ENCODE measurements around the gene CLK3.
A peak's percentile ranks its signal among the peaks of the same experiment; 100 is the strongest.

CLK3 gene

GRCh38 chr15:74635228-74635627, 19.6 kb downstream of the CLK3 start:
- H3K27ac ChIP-seq (ENCODE audit: low read depth, low read length), result no peak overlapping the region
- H3K4me1 ChIP-seq (ENCODE audit: control insufficient read depth in 1 of 2, insufficient read depth in 2 of 2, low read length in 2 of 2), result peaks cover 0 to 7% of the 10 kb centered on the region in 2 donors
- peaks cover 44 to 87% of the 10 kb centered on the region in 2 donors for H3K36me3 ChIP-seq (ENCODE audit: control insufficient read depth in 1 of 2, insufficient read depth in 2 of 2, low read length in 2 of 2)
- no peaks in the 10 kb centered on the region for H3K27me3 ChIP-seq (ENCODE audit: control insufficient read depth in 1 of 2, insufficient read depth in 2 of 2, low read length in 2 of 2)
- no peak overlapping the region for H3K9ac ChIP-seq (ENCODE audit: low read depth in 1 of 2, low read length in 2 of 2)
- H3K9me3 ChIP-seq (ENCODE audit: control insufficient read depth in 1 of 2, low read length in 2 of 2), result no peaks in the 10 kb centered on the region
- H3K4me3 ChIP-seq (ENCODE audit: low read depth in 1 of 2, low read length in 2 of 2), result no peak overlapping the region

- Histone ChIP-seq H3K27me3 (ENCODE audit: control insufficient read depth in 1 of 2, insufficient read depth in 2 of 2, low read length in 2 of 2) (no peaks in the 10 kb centered on the region), H3K4me1 (ENCODE audit: control insufficient read depth in 1 of 2, insufficient read depth in 2 of 2, low read length in 2 of 2) (peaks cover 11 to 17% of the 10 kb centered on the region in 2 donors), H3K9me3 (ENCODE audit: control insufficient read depth in 1 of 2, low read length in 2 of 2) (no peaks in the 10 kb centered on the region), H3K4me3 (ENCODE audit: low read depth in 1 of 2, low read length in 2 of 2) (no peak overlapping the region), H3K27ac (ENCODE audit: low read depth, low read length) (no peak overlapping the region), H3K9ac (ENCODE audit: low read depth in 1 of 2, low read length in 2 of 2) (no peak overlapping the region), H3K36me3 (ENCODE audit: control insufficient read depth in 1 of 2, insufficient read depth in 2 of 2, low read length in 2 of 2) (peaks cover 36 to 73% of the 10 kb centered on the region in 2 donors)
These were observed 21.3 kb downstream of the CLK3 start for GRCh38 chr15:74636984-74637383.

- H3K4me3 ChIP-seq (ENCODE audit: low read depth in 1 of 2, low read length in 2 of 2), result no peak overlapping the region
- no peaks in the 10 kb centered on the region for H3K27me3 ChIP-seq (ENCODE audit: control insufficient read depth in 1 of 2, insufficient read depth in 2 of 2, low read length in 2 of 2)
- H3K4me1 ChIP-seq (ENCODE audit: control insufficient read depth in 1 of 2, insufficient read depth in 2 of 2, low read length in 2 of 2), result peaks cover 31 to 42% of the 10 kb centered on the region in 2 donors
- no peak overlapping the region for H3K9ac ChIP-seq (ENCODE audit: low read depth in 1 of 2, low read length in 2 of 2)
- H3K9me3 ChIP-seq (ENCODE audit: control insufficient read depth in 1 of 2, low read length in 2 of 2), result no peaks in the 10 kb centered on the region
- no peak overlapping the region for H3K27ac ChIP-seq (ENCODE audit: low read depth, low read length)
- H3K36me3 ChIP-seq (ENCODE audit: control insufficient read depth in 1 of 2, insufficient read depth in 2 of 2, low read length in 2 of 2), result peaks cover 5 to 37% of the 10 kb centered on the region in 2 donors
These were observed 25.5 kb downstream of the CLK3 start for GRCh38 chr15:74641151-74641550.

GRCh38 chr15:74642348-74642733, 26.7 kb downstream of the CLK3 start:
- H3K9ac ChIP-seq (ENCODE audit: low read depth in 1 of 2, low read length in 2 of 2), result peak overlapping the region; percentile 3 to 28
- peaks cover 5 to 25% of the 10 kb centered on the region in 2 donors for H3K36me3 ChIP-seq (ENCODE audit: control insufficient read depth in 1 of 2, insufficient read depth in 2 of 2, low read length in 2 of 2)
- peak overlapping the region; percentile 7 to 45 for H3K4me3 ChIP-seq (ENCODE audit: low read depth in 1 of 2, low read length in 2 of 2)
- no peaks in the 10 kb centered on the region for H3K9me3 ChIP-seq (ENCODE audit: control insufficient read depth in 1 of 2, low read length in 2 of 2)
- H3K4me1 ChIP-seq (ENCODE audit: control insufficient read depth in 1 of 2, insufficient read depth in 2 of 2, low read length in 2 of 2), result peaks cover 31 to 45% of the 10 kb centered on the region in 2 donors
- peak overlapping the region; percentile 58 for H3K27ac ChIP-seq (ENCODE audit: low read depth, low read length)
- H3K27me3 ChIP-seq (ENCODE audit: control insufficient read depth in 1 of 2, insufficient read depth in 2 of 2, low read length in 2 of 2), result no peaks in the 10 kb centered on the region

- Histone ChIP-seq H3K4me3 (ENCODE audit: low read depth in 1 of 2, low read length in 2 of 2) (peak overlapping the region; percentile 29 to 45), H3K4me1 (ENCODE audit: control insufficient read depth in 1 of 2, insufficient read depth in 2 of 2, low read length in 2 of 2) (peaks cover 31 to 45% of the 10 kb centered on the region in 2 donors), H3K36me3 (ENCODE audit: control insufficient read depth in 1 of 2, insufficient read depth in 2 of 2, low read length in 2 of 2) (peaks cover 5 to 24% of the 10 kb centered on the region in 2 donors), H3K9me3 (ENCODE audit: control insufficient read depth in 1 of 2, low read length in 2 of 2) (no peaks in the 10 kb centered on the region), H3K9ac (ENCODE audit: low read depth in 1 of 2, low read length in 2 of 2) (peak overlapping the region; percentile 3 to 28), H3K27me3 (ENCODE audit: control insufficient read depth in 1 of 2, insufficient read depth in 2 of 2, low read length in 2 of 2) (no peaks in the 10 kb centered on the region), H3K27ac (ENCODE audit: low read depth, low read length) (peak overlapping the region; percentile 58)
These were observed 27.4 kb downstream of the CLK3 start for GRCh38 chr15:74642734-74643664.

GRCh38 chr15:74643665-74644204, 28.1 kb downstream of the CLK3 start:
- peak overlapping the region in 1 of 2 donors; percentile 16 for H3K9ac ChIP-seq (ENCODE audit: low read depth in 1 of 2, low read length in 2 of 2)
- H3K9me3 ChIP-seq (ENCODE audit: control insufficient read depth in 1 of 2, low read length in 2 of 2), result no peaks in the 10 kb centered on the region
- peak overlapping the region; percentile 29 to 45 for H3K4me3 ChIP-seq (ENCODE audit: low read depth in 1 of 2, low read length in 2 of 2)
- H3K4me1 ChIP-seq (ENCODE audit: control insufficient read depth in 1 of 2, insufficient read depth in 2 of 2, low read length in 2 of 2), result peaks cover 31 to 45% of the 10 kb centered on the region in 2 donors
- no peaks in the 10 kb centered on the region for H3K27me3 ChIP-seq (ENCODE audit: control insufficient read depth in 1 of 2, insufficient read depth in 2 of 2, low read length in 2 of 2)
- H3K27ac ChIP-seq (ENCODE audit: low read depth, low read length), result peak overlapping the region; percentile 36
- H3K36me3 ChIP-seq (ENCODE audit: control insufficient read depth in 1 of 2, insufficient read depth in 2 of 2, low read length in 2 of 2), result peaks cover 5 to 23% of the 10 kb centered on the region in 2 donors

- Histone ChIP-seq H3K4me1 (ENCODE audit: control insufficient read depth in 1 of 2, insufficient read depth in 2 of 2, low read length in 2 of 2) (peaks cover 28 to 34% of the 10 kb centered on the region in 2 donors), H3K9ac (ENCODE audit: low read depth in 1 of 2, low read length in 2 of 2) (no peak overlapping the region), H3K9me3 (ENCODE audit: control insufficient read depth in 1 of 2, low read length in 2 of 2) (no peaks in the 10 kb centered on the region), H3K4me3 (ENCODE audit: low read depth in 1 of 2, low read length in 2 of 2) (no peak overlapping the region), H3K27me3 (ENCODE audit: control insufficient read depth in 1 of 2, insufficient read depth in 2 of 2, low read length in 2 of 2) (no peaks in the 10 kb centered on the region), H3K27ac (ENCODE audit: low read depth, low read length) (no peak overlapping the region), H3K36me3 (ENCODE audit: control insufficient read depth in 1 of 2, insufficient read depth in 2 of 2, low read length in 2 of 2) (peaks cover 0 to 7% of the 10 kb centered on the region in 2 donors)
These were observed 30.8 kb downstream of the CLK3 start for GRCh38 chr15:74646480-74646879.

- H3K27ac ChIP-seq (ENCODE audit: low read depth, low read length), result no peak overlapping the region
- peaks cover 0 to 6% of the 10 kb centered on the region in 2 donors for H3K36me3 ChIP-seq (ENCODE audit: control insufficient read depth in 1 of 2, insufficient read depth in 2 of 2, low read length in 2 of 2)
- H3K9ac ChIP-seq (ENCODE audit: low read depth in 1 of 2, low read length in 2 of 2), result no peak overlapping the region
- H3K4me1 ChIP-seq (ENCODE audit: control insufficient read depth in 1 of 2, insufficient read depth in 2 of 2, low read length in 2 of 2), result peaks cover 12 to 18% of the 10 kb centered on the region in 2 donors
- no peak overlapping the region for H3K4me3 ChIP-seq (ENCODE audit: low read depth in 1 of 2, low read length in 2 of 2)
- H3K9me3 ChIP-seq (ENCODE audit: control insufficient read depth in 1 of 2, low read length in 2 of 2), result no peaks in the 10 kb centered on the region
- H3K27me3 ChIP-seq (ENCODE audit: control insufficient read depth in 1 of 2, insufficient read depth in 2 of 2, low read length in 2 of 2), result no peaks in the 10 kb centered on the region
These were observed 32.6 kb downstream of the CLK3 start for GRCh38 chr15:74648051-74648842.

GRCh38 chr15:74651242-74651741, 35.7 kb downstream of the CLK3 start:
- Histone ChIP-seq H3K27ac (ENCODE audit: low read depth, low read length) (no peak overlapping the region), H3K36me3 (ENCODE audit: control insufficient read depth in 1 of 2, insufficient read depth in 2 of 2, low read length in 2 of 2) (peaks cover 6 to 9% of the 10 kb centered on the region in 2 donors), H3K9me3 (ENCODE audit: control insufficient read depth in 1 of 2, low read length in 2 of 2) (no peaks in the 10 kb centered on the region), H3K4me3 (ENCODE audit: low read depth in 1 of 2, low read length in 2 of 2) (no peak overlapping the region), H3K9ac (ENCODE audit: low read depth in 1 of 2, low read length in 2 of 2) (no peak overlapping the region), H3K4me1 (ENCODE audit: control insufficient read depth in 1 of 2, insufficient read depth in 2 of 2, low read length in 2 of 2) (peaks cover 19 to 22% of the 10 kb centered on the region in 2 donors), H3K27me3 (ENCODE audit: control insufficient read depth in 1 of 2, insufficient read depth in 2 of 2, low read length in 2 of 2) (no peaks in the 10 kb centered on the region)

Measured in duodenal mucosa (tissue), 2 donors.